HG02840 (cell line): Measurements from ENCODE around the gene OPCML.
A peak's percentile ranks its signal among the peaks of the same experiment; 100 is the strongest.

ENCODE experiments used
- ATAC-seq: cut with Tn5 transposase; IDR thresholded peaks from one replicate; pipeline ENCODE4 v1.9.1; 2021; ENCODE audit warnings: mild to moderate bottlenecking, moderate library complexity, moderate number of reproducible peaks; ENCODE audit not compliant: unreplicated experiment, low FRiP score

Gene OPCML

DNA sequence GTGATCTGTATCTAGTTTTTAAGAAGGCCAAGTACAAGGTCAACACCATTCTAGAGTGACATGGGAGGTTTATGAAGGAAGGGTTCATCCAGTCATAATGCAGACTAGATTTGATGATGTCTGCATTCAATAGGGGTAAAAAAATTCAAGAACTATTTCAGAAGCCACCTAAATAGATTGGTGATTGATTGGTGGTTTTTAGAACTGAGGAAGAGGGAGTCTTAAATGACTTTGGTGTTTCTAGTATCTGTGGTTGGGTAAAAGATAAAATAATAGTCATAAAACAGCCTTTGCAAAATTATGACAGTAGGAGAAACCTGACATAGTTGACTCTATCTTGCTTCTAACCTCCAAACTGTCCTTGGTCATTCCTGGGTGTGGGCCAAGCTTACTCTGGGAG lies 114.1 kb downstream of the OPCML start:
- no peak for ATAC-seq

DNA sequence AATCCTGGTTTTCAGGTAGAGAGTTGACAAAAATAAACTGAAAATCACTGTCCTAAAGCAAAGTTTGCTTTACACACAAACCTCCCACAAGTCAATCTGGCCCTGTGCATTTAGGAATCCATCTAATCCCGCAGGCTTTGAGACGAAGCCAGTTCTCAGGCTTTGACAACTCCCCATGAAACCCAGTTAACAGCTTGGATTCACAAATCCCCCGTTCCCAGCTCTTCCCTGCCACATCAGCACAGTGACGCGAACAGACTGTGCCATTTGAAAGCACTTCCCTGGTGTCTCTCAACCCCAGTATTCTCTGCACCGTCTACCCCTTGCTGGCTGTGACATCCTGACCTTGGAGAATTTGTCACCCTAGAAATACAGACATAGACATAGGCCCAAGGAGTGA lies 117.8 kb downstream of the OPCML start:
- no peak for ATAC-seq

DNA sequence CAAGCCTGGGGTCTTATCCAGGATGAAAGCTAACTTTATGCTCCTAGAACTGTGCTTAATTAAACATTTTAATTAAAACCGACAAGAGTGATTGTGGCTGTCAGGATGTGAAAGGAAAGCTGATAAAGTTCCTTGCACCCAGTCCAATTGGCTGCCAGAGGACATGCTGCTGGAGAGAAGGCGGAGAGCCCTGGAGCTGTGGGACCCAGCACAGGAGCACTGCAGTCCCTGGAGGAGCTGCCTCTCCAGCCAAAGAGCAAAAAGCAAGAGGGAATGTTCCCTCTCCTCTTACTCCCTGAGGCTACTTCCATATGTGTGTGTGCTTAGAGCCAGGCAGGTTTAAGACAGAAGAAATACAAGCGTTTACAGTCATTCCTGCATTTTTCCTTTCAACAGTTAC lies 118.6 kb downstream of the OPCML start:
- no peak for ATAC-seq

DNA sequence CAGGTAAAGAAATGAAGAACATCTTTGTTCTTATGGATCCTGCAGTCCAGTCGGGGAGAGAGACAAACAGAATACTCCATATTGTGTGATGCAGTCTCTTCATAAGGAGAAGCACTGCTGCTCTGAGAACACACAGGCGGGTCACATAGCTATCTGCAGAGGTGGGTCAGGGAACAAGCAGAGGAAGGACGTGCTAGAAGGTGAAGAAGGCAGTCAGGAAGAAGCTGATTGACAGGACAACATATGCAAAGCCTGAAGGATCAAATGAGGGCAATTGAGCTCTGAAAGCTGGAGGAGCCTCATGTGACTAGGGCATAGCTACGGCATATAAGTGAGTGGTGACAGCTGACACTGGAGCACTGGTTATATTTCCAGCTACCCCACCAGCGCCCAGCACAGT lies 122.5 kb downstream of the OPCML start:
- ATAC-seq: no peak

DNA sequence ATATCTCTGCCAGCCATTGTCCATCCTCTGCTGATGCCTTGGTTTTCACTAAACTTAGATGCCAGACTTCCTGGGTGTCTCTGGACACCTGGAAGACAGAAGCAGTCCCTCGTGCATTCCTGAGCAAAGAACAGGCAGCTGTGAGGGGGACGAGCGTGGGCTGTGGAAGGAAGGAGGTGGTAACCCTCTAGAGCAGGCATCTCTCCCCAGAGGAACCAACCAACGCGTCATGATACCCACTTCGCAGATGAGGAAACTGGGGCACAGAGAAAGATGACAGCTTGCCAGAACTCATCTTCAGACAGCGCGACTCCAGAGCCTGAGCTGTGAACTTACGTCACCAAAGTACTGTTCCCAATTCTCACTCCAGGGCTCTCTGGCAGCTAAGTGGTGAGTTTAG lies 123.4 kb downstream of the OPCML start:
- no peak for ATAC-seq

DNA sequence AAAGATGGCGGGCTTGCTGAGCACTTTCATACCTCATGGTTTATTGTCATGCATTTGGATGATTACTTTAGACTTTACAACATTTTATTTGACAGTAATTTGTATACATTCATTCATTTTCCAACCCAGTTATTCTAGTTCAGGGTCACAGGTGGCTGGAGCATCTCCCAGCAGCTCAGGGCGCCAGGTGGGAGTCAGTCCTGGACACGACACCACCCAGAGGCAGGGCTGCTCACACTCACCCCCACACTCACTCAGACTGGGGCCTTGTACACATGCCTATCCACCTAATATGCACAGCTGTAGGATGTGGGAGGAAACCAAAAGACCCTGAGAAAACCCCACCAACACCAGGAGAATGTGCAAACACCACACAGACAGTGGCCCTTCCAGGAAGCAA lies 123.9 kb downstream of the OPCML start:
- no peak for ATAC-seq

DNA sequence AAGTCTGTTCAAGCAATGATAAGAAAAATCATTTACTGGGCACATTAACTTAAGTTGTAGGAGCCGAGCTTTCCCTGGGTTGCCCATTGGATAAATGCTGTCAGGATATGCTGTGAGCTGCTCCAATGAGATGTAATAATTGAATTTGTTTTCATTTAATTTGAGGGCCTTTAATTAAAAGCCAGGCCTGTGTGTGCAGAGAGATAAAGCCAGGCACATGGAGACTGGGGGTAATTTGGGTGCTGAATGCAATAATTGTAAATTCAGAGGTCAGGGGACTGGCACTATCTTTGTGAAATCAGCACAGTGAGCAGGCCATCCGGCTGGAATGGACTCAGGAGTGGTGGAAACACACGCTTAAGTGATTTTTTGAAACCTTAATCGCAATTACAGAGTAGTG lies 125.8 kb downstream of the OPCML start:
- no peak for ATAC-seq

DNA sequence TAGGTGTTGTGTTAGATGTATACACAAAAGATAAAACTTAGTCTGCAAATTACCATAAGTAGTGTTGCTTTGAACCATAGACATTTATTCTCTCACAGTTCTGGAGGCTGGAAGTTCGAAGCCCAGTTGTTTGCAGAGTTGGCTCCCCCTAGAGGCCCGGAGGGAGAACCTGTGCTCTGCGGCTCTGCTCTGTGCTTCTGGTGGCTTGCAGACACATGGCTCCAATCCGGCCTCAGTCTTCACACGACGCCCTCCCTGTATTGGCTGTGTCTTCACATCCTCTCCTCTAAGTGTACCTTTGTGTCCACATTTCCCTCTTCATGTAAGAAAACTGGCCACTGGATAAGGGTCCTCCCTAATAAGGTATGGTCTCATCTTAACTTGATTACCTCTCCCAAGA lies 128.4 kb downstream of the OPCML start:
- ATAC-seq: peak; percentile 54

DNA sequence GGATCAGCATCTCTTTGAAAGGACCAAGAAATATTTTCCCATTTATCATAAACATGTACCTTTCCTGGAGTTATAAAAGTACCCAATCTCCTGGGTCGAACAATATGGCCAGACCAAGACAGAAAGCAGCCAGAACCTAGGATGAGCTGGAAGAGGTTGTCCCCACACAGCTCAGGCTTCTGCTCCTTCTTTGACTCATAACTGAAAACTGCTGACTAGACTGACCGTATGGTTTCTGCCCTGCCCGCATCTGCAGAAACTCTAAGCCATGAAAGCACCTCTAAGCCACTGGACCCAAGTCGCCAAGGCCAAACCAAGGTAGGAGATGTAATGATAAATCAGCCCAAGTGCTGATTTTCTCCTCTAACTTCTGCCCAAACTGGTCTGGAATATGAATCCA lies 129.8 kb downstream of the OPCML start:
- ATAC-seq: no peak

DNA sequence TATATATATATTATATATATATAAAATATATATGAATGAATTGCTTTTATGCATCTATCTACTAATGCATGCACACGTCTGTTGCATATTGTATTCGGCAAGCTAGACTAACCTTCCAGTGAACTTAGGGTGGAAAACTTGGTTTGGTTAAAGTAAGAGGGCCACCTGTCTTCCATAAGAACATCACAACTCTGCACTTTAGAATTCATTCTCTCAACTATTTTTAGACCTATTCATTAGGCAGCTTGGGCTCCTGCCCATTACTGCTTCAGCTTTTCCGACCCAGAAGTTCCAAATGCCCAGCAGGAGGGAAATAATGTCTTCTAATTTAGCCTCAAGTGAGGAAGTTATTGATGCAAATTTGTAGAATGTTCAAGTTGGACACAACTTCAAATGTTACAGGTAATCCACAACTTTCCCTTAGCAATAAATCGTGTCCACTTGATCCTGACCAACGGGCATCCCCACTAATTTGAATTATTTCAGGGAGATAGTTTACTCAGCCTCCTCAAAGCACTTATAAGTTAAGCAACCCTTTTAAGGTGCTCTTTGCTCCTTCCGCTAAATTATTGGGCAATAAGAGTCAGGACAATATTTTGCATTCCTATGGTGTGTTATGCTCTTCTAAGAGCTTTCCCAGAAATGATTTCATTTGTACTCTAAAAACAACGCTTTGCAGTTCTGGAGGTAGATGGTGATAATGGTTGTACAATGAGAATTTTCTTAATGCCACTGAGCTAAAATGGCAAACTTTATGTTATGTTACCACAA lies 132.3 kb downstream of the OPCML start:
- ATAC-seq: no peak

DNA sequence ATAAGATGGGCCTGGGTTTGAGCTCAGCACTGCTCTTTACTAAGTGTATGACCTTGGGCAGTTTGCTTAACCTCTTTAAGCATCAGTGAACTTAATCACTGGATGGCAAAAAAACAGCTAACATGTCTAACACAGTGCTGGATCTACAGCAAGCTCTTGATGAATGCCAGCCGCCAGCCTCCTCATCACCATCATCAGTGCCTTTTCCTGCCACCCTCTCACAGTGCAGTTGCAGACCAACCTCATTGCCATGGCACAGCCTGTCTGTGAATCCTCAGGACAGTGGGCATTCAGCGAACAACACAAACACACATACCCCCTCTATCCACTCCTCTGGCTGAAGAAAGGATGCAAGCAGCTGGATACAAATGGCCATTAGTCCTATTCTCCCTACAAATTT lies 133.0 kb downstream of the OPCML start:
- no peak for ATAC-seq

DNA sequence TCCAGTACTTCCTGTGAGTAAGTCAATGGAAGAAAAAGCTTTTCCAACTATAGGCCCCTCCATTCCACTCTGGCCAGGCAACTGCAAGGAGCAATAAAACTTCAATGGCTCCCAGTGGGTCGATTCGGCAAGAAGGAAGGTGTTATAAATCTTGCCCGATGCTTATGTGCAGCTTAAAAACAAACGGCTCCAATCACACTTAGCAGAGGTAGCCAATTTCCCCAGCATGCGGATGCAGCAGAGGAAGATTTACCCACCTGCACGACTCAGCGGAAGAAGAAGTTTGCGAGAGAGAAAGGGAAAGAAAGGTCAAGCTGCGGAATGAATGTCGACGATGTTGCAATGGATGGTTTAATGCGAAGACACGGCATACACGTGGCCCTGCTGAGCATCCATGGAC lies 141.5 kb downstream of the OPCML start:
- no peak for ATAC-seq

DNA sequence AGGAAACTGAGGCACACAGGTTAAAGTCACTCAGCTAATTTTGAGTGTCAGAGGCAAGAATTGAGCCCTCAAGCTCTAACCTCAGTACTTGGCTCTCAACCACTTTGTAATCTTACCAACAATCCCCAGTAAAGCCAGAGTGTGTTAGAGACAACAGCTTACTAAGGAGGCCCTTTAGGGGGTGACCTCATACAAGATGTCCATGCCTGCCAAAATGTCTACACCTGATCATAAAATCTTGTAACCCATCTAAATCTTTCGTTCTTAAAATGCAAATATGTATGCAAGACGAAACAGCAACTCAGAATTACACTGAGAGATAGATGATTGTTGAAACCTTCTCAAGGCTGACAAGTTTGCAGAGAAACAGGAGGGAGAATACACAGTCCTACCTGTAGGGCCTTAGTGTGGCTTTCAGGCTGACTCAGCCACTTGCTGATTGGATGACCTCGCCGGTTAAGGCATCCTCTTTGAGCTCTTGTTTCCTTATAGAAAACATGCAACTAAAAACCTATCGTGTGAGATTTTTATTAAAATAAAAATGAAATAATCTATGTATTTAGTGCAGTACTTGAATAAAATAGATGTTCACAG lies 143.2 kb downstream of the OPCML start:
- no peak for ATAC-seq

DNA sequence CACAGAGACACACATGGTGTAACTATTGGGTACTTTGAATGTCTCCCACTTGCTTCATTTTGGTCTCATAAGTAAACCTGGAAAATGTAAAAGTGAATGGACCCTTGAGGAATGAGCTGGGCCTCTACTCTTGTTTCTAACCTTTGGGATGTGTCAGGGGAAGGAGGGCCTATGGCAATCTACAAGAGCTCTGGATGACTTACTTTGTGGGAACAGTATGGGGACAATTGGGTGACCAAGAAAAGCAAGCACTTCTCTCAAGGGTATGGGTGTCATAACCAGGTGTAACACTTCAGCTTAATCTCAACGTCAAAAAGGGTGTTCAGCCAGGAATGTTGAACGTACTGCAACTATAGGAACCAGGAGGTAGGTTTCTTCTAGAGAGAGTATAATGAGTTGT lies 144.0 kb downstream of the OPCML start:
- no peak for ATAC-seq

DNA sequence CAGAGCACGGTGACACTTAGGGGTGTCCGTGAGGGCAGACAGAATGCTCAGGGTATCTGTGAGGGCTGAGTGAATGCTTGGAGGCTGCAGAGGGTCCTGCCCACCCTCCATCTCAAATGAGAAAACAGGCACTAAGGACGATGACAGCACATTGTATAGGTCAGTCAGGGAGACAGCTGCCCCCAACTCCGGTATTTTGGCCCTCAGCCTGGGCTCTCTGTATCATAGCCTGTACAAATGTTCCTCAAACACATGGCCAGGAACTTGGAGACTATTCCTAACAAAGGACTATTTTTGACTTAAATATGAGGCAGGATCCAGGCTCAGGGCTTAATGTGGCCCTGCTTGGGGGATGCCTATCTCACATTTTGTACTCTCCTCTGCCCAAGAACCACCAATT lies 145.4 kb downstream of the OPCML start:
- ATAC-seq: no peak

DNA sequence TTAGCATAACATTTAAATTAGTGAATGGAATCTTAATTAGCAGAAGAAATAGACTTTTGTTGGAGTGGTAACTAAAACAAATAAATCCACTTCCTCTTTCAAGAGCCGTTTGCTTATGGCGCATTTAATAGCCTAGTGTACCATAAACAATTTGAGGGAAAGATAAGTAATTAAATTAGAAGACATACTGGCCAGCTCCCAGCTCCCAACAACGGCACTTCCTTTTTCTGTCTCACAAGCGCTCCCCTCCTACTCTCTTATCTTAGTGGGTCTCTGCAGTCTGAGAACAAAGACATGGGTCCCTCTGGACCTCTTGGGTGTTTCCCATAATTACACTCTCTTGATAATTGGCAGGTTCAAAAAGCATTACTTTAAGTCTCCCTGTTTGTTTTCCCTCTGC lies 146.0 kb downstream of the OPCML start:
- no peak for ATAC-seq

DNA sequence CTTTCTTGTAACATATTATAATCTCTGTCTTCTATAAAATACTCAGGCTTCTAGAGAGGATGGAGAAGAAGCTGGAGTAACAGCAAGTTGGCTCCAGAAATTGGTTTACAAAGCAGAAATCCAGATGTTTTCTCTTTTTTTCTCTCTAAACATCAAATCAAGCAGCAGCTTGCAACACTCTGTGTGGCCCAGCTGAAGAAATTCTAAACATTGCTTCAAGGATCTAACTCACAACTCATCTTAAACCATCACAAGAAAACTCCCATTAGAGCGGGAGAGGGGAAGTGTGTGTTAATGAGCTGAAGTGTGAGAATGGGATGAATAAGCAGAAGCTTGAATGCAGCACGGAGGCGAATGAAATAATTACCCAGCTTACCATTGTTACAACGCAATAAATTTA lies 146.5 kb downstream of the OPCML start:
- ATAC-seq: no peak

DNA sequence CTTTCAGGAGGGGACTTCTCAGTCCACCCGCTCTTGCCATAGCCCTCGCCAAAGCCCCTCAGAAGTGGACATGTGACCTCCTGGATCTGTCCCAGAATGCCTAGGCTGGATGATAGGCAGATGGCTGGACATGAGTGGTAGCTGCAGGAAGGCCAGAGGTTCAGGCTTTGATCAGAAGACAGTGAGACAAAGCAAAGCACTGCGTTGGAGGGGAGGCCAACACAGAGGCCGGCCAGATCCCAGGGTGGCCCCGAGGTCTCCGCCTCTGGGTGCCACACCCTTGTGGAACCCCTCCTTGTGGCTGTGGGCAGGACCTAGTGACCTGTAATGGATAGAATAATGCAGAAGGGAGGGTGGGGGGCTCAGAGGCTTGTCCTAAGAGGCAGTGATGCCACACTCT lies 147.6 kb downstream of the OPCML start:
- ATAC-seq: no peak

DNA sequence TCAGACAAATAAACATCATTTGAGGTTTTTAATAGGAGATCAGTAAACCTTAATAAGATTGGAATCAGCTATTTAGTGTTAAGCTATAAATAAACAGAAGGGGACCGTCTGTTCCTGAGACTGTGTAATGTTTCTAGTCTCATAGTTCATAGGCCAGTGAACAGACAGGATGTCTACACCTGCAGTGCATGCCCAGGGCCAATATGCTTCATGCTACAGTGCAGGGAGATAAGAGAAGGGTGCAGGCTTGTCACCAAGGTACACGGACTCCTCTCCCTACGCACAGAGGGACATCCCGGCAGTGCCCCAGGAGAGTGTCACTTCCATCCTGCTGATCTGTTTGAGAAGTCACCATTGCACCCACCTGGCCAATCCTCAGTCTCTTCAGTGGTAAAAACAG lies 148.6 kb downstream of the OPCML start:
- ATAC-seq: no peak

DNA sequence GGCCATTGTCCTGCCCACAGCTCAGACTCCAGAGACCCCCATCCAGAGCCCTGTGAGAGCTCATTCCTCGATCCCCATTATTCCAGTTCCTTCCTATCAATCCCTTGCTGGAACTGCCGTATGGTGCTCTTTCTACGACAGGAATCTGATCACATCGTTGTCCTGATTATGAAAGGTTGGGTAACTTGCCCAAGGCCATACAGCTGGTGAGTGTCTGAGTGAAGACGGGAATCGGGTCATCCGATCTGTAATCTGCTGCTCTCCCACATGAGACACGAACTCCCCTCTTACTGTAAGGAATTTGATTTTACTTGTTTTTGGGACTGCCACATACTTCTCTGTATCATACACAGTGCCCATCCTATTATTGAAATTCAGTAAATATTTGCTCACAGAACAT lies 149.1 kb downstream of the OPCML start:
- ATAC-seq: no peak

DNA sequence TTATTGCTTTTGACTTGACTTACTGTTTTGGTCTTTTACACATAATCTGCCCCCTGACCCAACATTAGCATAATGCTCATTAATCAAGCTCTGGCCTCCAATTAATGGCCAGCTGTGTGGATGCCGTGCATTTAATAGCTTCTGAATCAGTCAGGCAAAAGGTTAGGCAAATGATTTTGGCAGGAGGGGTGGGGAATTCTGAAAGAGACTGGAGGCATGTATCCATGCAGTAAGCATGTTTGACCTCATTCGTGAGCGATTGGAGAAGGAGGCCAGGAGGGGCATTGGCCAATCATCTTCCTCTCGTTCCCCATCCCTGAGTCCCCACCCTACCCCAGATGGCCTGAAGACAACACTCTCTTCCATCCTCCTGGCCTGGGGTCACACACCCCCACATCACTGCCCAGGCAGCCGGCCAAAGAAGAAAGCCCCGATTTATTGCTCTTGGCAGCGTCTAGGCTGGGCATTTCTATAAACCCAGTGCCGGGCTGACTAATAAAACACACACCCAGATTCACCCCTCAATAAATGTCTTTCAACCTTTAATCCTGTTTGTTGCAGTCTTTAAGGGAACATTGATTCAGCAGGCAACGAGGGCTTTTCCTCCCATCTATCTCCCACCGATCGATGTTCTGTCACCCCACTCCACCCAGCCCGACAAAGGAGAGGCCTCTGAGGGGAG lies 150.0 kb downstream of the OPCML start:
- no peak for ATAC-seq

DNA sequence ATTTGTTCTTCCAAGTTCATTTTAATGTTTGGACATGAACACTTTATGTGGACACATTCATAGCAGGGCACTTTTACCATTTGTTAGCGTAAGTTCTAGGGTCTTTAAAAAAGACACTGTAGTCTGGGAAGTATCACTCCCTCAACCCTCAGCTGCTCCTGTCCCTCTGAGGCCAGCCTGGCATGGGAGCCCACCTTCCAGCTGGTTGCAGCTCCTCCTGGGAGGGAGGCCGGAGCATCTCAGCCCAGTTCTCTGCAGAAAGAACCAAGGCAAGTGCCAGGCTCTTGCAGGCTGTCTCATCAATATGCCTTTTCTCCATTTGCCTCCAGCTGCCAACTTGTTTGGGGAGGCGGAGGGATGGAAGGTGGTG lies 150.6 kb downstream of the OPCML start:
- ATAC-seq: no peak
